GM12891 (cell line): Measurements from ENCODE around the gene FGFBP2.

Experiments
- DNase-seq: peaks from one replicate; pipeline ENCODE4 v3.0.0; 2011; ENCODE audit warnings: low spot score; ENCODE audit not compliant: insufficient read length
- FAIRE-seq: peaks from 2 replicates; lab custom pipeline; 2011; peaks lifted over from hg19 to GRCh38; lab: Jason Lieb, UNC
- PAX5 ChIP-seq: IDR thresholded peaks from 2 replicates; pipeline ENCODE4 v1.6.1; 2011; ENCODE audit warnings: low read length, moderate library complexity, mild to moderate bottlenecking; ENCODE audit not compliant: insufficient read depth, severe bottlenecking
- POLR2A ChIP-seq: IDR thresholded peaks from 2 replicates; pipeline ENCODE4 v1.6.1; 2011; ENCODE audit warnings: low read depth, low read length, control low read depth
- POLR2AphosphoS5 ChIP-seq: IDR thresholded peaks from 2 replicates; pipeline ENCODE4 v1.6.1; 2011; ENCODE audit warnings: low read depth, low read length, control low read depth
- POU2F2 ChIP-seq: IDR thresholded peaks from 2 replicates; pipeline ENCODE4 v1.6.1; 2011; ENCODE audit warnings: low read depth, mild to moderate bottlenecking, control low read depth, low read length, moderate library complexity
- SPI1 ChIP-seq: IDR thresholded peaks from 2 replicates; pipeline ENCODE4 v1.6.1; 2011; ENCODE audit warnings: low read depth, low read length, control low read depth
- TAF1 ChIP-seq: IDR thresholded peaks from 2 replicates; pipeline ENCODE4 v1.6.1; 2011; ENCODE audit warnings: low read depth, low read length, control low read depth

Gene FGFBP2

GRCh38 chr4:15953625-15954024, 9.3 kb downstream of the FGFBP2 start:
- no peak for FAIRE-seq
- DNase-seq: no peak
- no peak for TF ChIP-seq POU2F2
- no peak for TF ChIP-seq POLR2A
- TF ChIP-seq POLR2AphosphoS5: no peak
- peak; percentile 81 for TF ChIP-seq PAX5
- TF ChIP-seq SPI1: no peak

GRCh38 chr4:15951781-15952180, 11.2 kb downstream of the FGFBP2 start:
- TF ChIP-seq POU2F2 (no peak), TAF1 (no peak), POLR2AphosphoS5 (no peak), PAX5 (no peak), SPI1 (no peak), POLR2A (no peak)
- FAIRE-seq (no peak), DNase-seq (no peak)

GRCh38 chr4:15948826-15949225, 14.1 kb downstream of the FGFBP2 start:
- FAIRE-seq (no peak), DNase-seq (no peak)
- TF ChIP-seq SPI1 (no peak), PAX5 (no peak), TAF1 (no peak), POU2F2 (no peak), POLR2A (no peak), POLR2AphosphoS5 (no peak)

- DNase-seq (no peak), FAIRE-seq (no peak)
- TF ChIP-seq SPI1: no peak
- no peak for TF ChIP-seq PAX5
- no peak for TF ChIP-seq POU2F2
Observed at GRCh38 chr4:15947684-15948083, 15.3 kb downstream of the FGFBP2 start.

GRCh38 chr4:15945516-15945915, 17.5 kb downstream of the FGFBP2 start:
- DNase-seq (no peak), FAIRE-seq (no peak)
- TF ChIP-seq SPI1 (no peak), PAX5 (no peak), POU2F2 (no peak), POLR2A (no peak), TAF1 (no peak), POLR2AphosphoS5 (no peak)

- TF ChIP-seq POLR2A: no peak
- no peak for TF ChIP-seq TAF1
- TF ChIP-seq POU2F2: no peak
- TF ChIP-seq PAX5: no peak
- no peak for TF ChIP-seq POLR2AphosphoS5
- TF ChIP-seq SPI1: no peak
- DNase-seq: no peak
- FAIRE-seq: no peak
Observed at GRCh38 chr4:15944895-15945294, 18.1 kb downstream of the FGFBP2 start.

- no peak for TF ChIP-seq PAX5
- TF ChIP-seq POLR2AphosphoS5: no peak
- TF ChIP-seq SPI1: no peak
- no peak for TF ChIP-seq TAF1
- no peak for TF ChIP-seq POLR2A
- no peak for TF ChIP-seq POU2F2
- FAIRE-seq (no peak), DNase-seq (no peak)
Observed at GRCh38 chr4:15942283-15942682, 20.7 kb downstream of the FGFBP2 start.

- FAIRE-seq (no peak), DNase-seq (no peak)
- TF ChIP-seq SPI1: no peak
- no peak for TF ChIP-seq POLR2AphosphoS5
- no peak for TF ChIP-seq POU2F2
- no peak for TF ChIP-seq POLR2A
- TF ChIP-seq PAX5: no peak
- TF ChIP-seq TAF1: no peak
Observed at GRCh38 chr4:15938640-15939039, 24.3 kb downstream of the FGFBP2 start, which contains the start of gene FGFBP1. FGFBP1 (minus strand) TSS chr4:15938740; CDS start chr4:15936632, 2,108 bp downstream.

- FAIRE-seq: no peak
- TF ChIP-seq POU2F2 (no peak), PAX5 (no peak), TAF1 (no peak), POLR2A (no peak), SPI1 (no peak), POLR2AphosphoS5 (no peak)
- DNase-seq: no peak
Observed at GRCh38 chr4:15938182-15938581, 24.8 kb downstream of the FGFBP2 start.

- FAIRE-seq (no peak), DNase-seq (no peak)
- no peak for TF ChIP-seq POU2F2
- TF ChIP-seq SPI1: no peak
- TF ChIP-seq TAF1: no peak
- no peak for TF ChIP-seq POLR2AphosphoS5
- no peak for TF ChIP-seq POLR2A
- TF ChIP-seq PAX5: no peak
Observed at GRCh38 chr4:15936495-15936894, 26.5 kb downstream of the FGFBP2 start.
